Ovary (tissue), 3 donors: ENCODE measurements around the gene ACER2.

Experiments
- CTCF ChIP-seq, 3 donors: fragments of 450-650 bp in 2 of 3; fragments of 200-600 bp in 1 of 3; IDR thresholded peaks; one replicate each; pipeline versions ENCODE4 v1.5.1 to v1.8.0; 2016 to 2022; ENCODE audit warnings: antibody characterized with exemption in 3 of 3, mild to moderate bottlenecking in 1 of 3
- POLR2A ChIP-seq: fragments of 450-650 bp; IDR thresholded peaks from one replicate; pipeline ENCODE4 v1.6.1; 2017; ENCODE audit warnings: antibody characterized with exemption, mild to moderate bottlenecking, moderate library complexity
- donor health status: DM: no; HTN: no; CAD: no.

- TF ChIP-seq CTCF (IDR thresholded peaks at IDR 0.05) (no peak), POLR2A (no peak)
These were observed 22.8 kb downstream of the ACER2 start for GRCh38 chr9:19431361-19432171.
